Fibroblast of villous mesenchyme (primary cell): ENCODE results near the gene OR6C76. TPM values are rescaled to one million over a fixed set of nuclear protein-coding genes. Genes with fewer than 3 reads are reported as not detected.
"Not testable (repeated sequence)": the region's sequence is repeated elsewhere in the genome, so short reads cannot be mapped to it uniquely, and the experiment has no call there.

Experiments used
- DNase-seq: peaks from one replicate; pipeline ENCODE4 v3.0.0-alpha.2; 2010; ENCODE audit warnings: low read depth
- H3K4me3 ChIP-seq: 2 replicates; pipeline ENCODE4 v1.5.1; 2011; ENCODE audit warnings: low read depth, mild to moderate bottlenecking, low read length
- CTCF ChIP-seq: IDR thresholded peaks from 2 replicates; pipeline ENCODE4 v1.5.1; 2012; ENCODE audit warnings: low read depth, mild to moderate bottlenecking, low read length; ENCODE audit not compliant: insufficient read depth
- total RNA-seq: library from RNA; depleted of rRNA; stranded (reverse); fragments of >200 nt; gene quantifications from 2 replicates; pipeline ENCODE4 v1.2.3, GENCODE V29; 2012

Gene OR6C76
- total RNA-seq, 1 donor, result not detected

GRCh38 chr12:55446326-55446725 is 20.3 kb downstream of the OR6C76 start:
- H3K4me3 ChIP-seq, result no peak overlapping the region
- no peak for DNase-seq
- TF ChIP-seq CTCF, result no peak

- no peak overlapping the region for H3K4me3 ChIP-seq
- no peak for DNase-seq
- TF ChIP-seq CTCF, result no peak
These were observed 22.8 kb downstream of the OR6C76 start for GRCh38 chr12:55448825-55449224.

GRCh38 chr12:55464926-55465325 is 38.9 kb downstream of the OR6C76 start:
- H3K4me3 ChIP-seq, DNase-seq: not testable (repeated sequence)

- no peak for TF ChIP-seq CTCF
- H3K4me3 ChIP-seq, result no peak overlapping the region
- DNase-seq, result no peak
These were observed 41.8 kb downstream of the OR6C76 start for GRCh38 chr12:55467836-55468235.

- no peak for DNase-seq
- no peak overlapping the region for H3K4me3 ChIP-seq
- no peak for TF ChIP-seq CTCF
These were observed 43.2 kb downstream of the OR6C76 start for GRCh38 chr12:55469291-55469690.

- DNase-seq, result no peak
- no peak for TF ChIP-seq CTCF
- H3K4me3 ChIP-seq, result no peak within 1 kb of the TSS
These were observed 44.2 kb downstream of the OR6C76 start, which contains the start of gene OR6C70 for GRCh38 chr12:55470088-55470829. Gene OR6C70 (minus strand): TSS chr12:55470138. CDS start chr12:55470138, 0 bp downstream.

GRCh38 chr12:55472264-55472663 is 46.2 kb downstream of the OR6C76 start:
- TF ChIP-seq CTCF, result no peak
- H3K4me3 ChIP-seq, result no peak overlapping the region
- DNase-seq, result no peak

Other genes starting within 250 kb of the OR6C76 start
- gene OR10A7, start 205.2 kb upstream of the OR6C76 start, total RNA-seq, result not detected in 2 replicates
- not detected in 2 replicates for gene OR6C74, start 181.6 kb upstream of the OR6C76 start, total RNA-seq
- not detected in 2 replicates for gene OR6C6, start 129.7 kb upstream of the OR6C76 start, total RNA-seq
- not detected in 2 replicates for gene OR6C1, start 111.9 kb upstream of the OR6C76 start, total RNA-seq
- gene OR6C3, start 95.5 kb upstream of the OR6C76 start, total RNA-seq, result not detected in 2 replicates
- gene OR6C75, start 63.3 kb upstream of the OR6C76 start, total RNA-seq, result not detected in 2 replicates
- not detected in 2 replicates for gene OR6C65, start 25.7 kb upstream of the OR6C76 start, total RNA-seq
- not detected in 2 replicates for gene OR6C2, start 17.8 kb downstream of the OR6C76 start, total RNA-seq
- gene OR6C70, start 43.9 kb downstream of the OR6C76 start, total RNA-seq, result not detected in 2 replicates
- gene OR6C68, start 66.1 kb downstream of the OR6C76 start, total RNA-seq, result not detected in 2 replicates
- not detected in 2 replicates for gene OR6C4, start 123.3 kb downstream of the OR6C76 start, total RNA-seq
- gene OR2AP1, start 146.2 kb downstream of the OR6C76 start, total RNA-seq, result not detected in 2 replicates
- under 0.01 TPM in 1 of 2 replicates, not detected in the other for gene OR10P1, start 210.6 kb downstream of the OR6C76 start, total RNA-seq